HCT116 (cell line): ENCODE results near the gene CASP10.
"Not testable (repeated sequence)": the region's sequence is repeated elsewhere in the genome, so short reads cannot be mapped to it uniquely, and the experiment has no call there.

ENCODE experiments used
- CTCF ChIP-seq, 3 experiments: fragments of 200-600 bp in 1 of 3; sonication (generic) in 1 of 3; IDR thresholded peaks in 2 of 3; conservative IDR thresholded peaks in 1 of 3; 2 replicates each; pipeline ENCODE4 v1.5.1; 2012 to 2017; ENCODE audit warnings: low read depth in 2 of 3, low read length in 2 of 3, antibody characterized with exemption in 1 of 3, borderline replicate concordance in 1 of 3, control low read depth in 1 of 3, mild to moderate bottlenecking in 1 of 3, mixed read lengths in 1 of 3, mixed run types in 1 of 3, moderate library complexity in 1 of 3; ENCODE audit not compliant: insufficient read depth in 1 of 3
- EZH2phosphoT487 ChIP-seq: fragments of 200-600 bp; IDR thresholded peaks from 2 replicates; pipeline ENCODE4 v1.6.1; 2018; ENCODE audit warnings: antibody characterized with exemption, borderline replicate concordance
- JUND ChIP-seq: IDR thresholded peaks from 2 replicates; pipeline ENCODE4 v1.6.1; 2012
- POLR2A ChIP-seq: IDR thresholded peaks from 2 replicates; pipeline ENCODE4 v1.7.0; 2011; ENCODE audit warnings: borderline replicate concordance; ENCODE audit not compliant: insufficient read depth, insufficient read length; ENCODE audit errors: extremely low read depth
- POLR2AphosphoS5 ChIP-seq: IDR thresholded peaks from 2 replicates; pipeline ENCODE4 v1.6.1; 2011; ENCODE audit warnings: mild to moderate bottlenecking, low read depth, low read length, moderate library complexity
- REST ChIP-seq: IDR thresholded peaks from 2 replicates; pipeline ENCODE4 v1.6.1; 2012; ENCODE audit warnings: low read depth

GRCh38 chr2:201138986-201139781 lies 43.8 kb upstream of the CASP10 start:
- TF ChIP-seq POLR2A; JUND; REST; CTCF (IDR thresholded peaks at IDR 0.05 in 2 of 3, conservative IDR thresholded peaks at IDR 0.05 in 1 of 3; ENCODE audit: borderline replicate concordance in 1 of 3, insufficient read depth in 1 of 3, low read depth in 2 of 3, low read length in 2 of 3); EZH2phosphoT487; POLR2AphosphoS5: not testable (repeated sequence)
